HG02763 (cell line): Measurements from ENCODE around the gene TACC2.
"Not testable (repeated sequence)": the region's sequence is repeated elsewhere in the genome, so short reads cannot be mapped to it uniquely, and the experiment has no call there.

Experiments
- ATAC-seq: cut with Tn5 transposase; IDR thresholded peaks from one replicate; pipeline ENCODE4 v1.9.1; 2021; ENCODE audit warnings: mild to moderate bottlenecking, moderate library complexity; ENCODE audit not compliant: unreplicated experiment

TACC2 gene

GRCh38 chr10:122086416-122087240 lies 97.7 kb downstream of the TACC2 start:
- ATAC-seq, result no peak

GRCh38 chr10:122087436-122087835 lies 98.5 kb downstream of the TACC2 start:
- ATAC-seq, result no peak

- ATAC-seq, result no peak
Observed at GRCh38 chr10:122089311-122090017, 100.5 kb downstream of the TACC2 start.

- no peak for ATAC-seq
Observed at GRCh38 chr10:122091722-122092121, 102.8 kb downstream of the TACC2 start.

GRCh38 chr10:122093076-122093475 lies 104.1 kb downstream of the TACC2 start:
- ATAC-seq, result no peak

GRCh38 chr10:122096181-122096580 lies 107.2 kb downstream of the TACC2 start:
- not testable (repeated sequence) for ATAC-seq

- ATAC-seq, result no peak
Observed at GRCh38 chr10:122096705-122097104, 107.7 kb downstream of the TACC2 start.

GRCh38 chr10:122097935-122098334 lies 109.0 kb downstream of the TACC2 start:
- no peak for ATAC-seq

GRCh38 chr10:122098924-122099323 lies 110.0 kb downstream of the TACC2 start:
- no peak for ATAC-seq

GRCh38 chr10:122099562-122099961 lies 110.6 kb downstream of the TACC2 start:
- no peak for ATAC-seq

GRCh38 chr10:122102146-122102868 lies 113.3 kb downstream of the TACC2 start:
- ATAC-seq, result no peak

GRCh38 chr10:122102869-122103525 lies 114.0 kb downstream of the TACC2 start:
- no peak for ATAC-seq

- ATAC-seq, result no peak
Observed at GRCh38 chr10:122103592-122103991, 114.6 kb downstream of the TACC2 start.

GRCh38 chr10:122108786-122109185 lies 119.8 kb downstream of the TACC2 start:
- ATAC-seq, result not testable (repeated sequence)

- ATAC-seq, result no peak
Observed at GRCh38 chr10:122112021-122112616, 123.2 kb downstream of the TACC2 start.

- no peak for ATAC-seq
Observed at GRCh38 chr10:122112625-122113160, 123.7 kb downstream of the TACC2 start.

- ATAC-seq, result no peak
Observed at GRCh38 chr10:122113161-122113944, 124.4 kb downstream of the TACC2 start.

GRCh38 chr10:122113945-122114747 lies 125.2 kb downstream of the TACC2 start:
- no peak for ATAC-seq

GRCh38 chr10:122115874-122116273 lies 126.9 kb downstream of the TACC2 start:
- ATAC-seq, result no peak
